H9 (cell line): ENCODE results near the gene CCDC63. TPM values are rescaled to one million over a fixed set of nuclear protein-coding genes. Genes with fewer than 3 reads are reported as not detected.
A peak's percentile ranks its signal among the peaks of the same experiment; 100 is the strongest.

ENCODE experiments used
- DNase-seq: peaks from one replicate; pipeline ENCODE4 v3.0.0-alpha.2; 2017
- H2AFZ ChIP-seq: one replicate; pipeline ENCODE4 v1.6.1; 2013; ENCODE audit warnings: mild to moderate bottlenecking, low read length, control low read depth, moderate library complexity
- H2AK5ac ChIP-seq: 2 replicates; pipeline ENCODE4 v1.6.1; 2013; ENCODE audit warnings: low read length, control low read depth, mixed read lengths; ENCODE audit not compliant: insufficient read length
- H2BK120ac ChIP-seq: one replicate; pipeline ENCODE4 v1.6.1; 2013; ENCODE audit warnings: low read depth, mild to moderate bottlenecking, low read length, control low read depth, inconsistent platforms; ENCODE audit not compliant: poor library complexity, severe bottlenecking
- H2BK12ac ChIP-seq: 2 replicates; pipeline ENCODE4 v1.6.1; 2013; ENCODE audit warnings: low read length, control low read depth, mixed read lengths, low read depth; ENCODE audit not compliant: insufficient read length
- H2BK15ac ChIP-seq: 2 replicates; pipeline ENCODE4 v1.6.1; 2013; ENCODE audit warnings: low read depth, low read length, control low read depth
- H2BK20ac ChIP-seq: one replicate; pipeline ENCODE4 v1.6.1; 2013; ENCODE audit warnings: low read depth, mild to moderate bottlenecking, low read length, control low read depth, inconsistent platforms; ENCODE audit not compliant: poor library complexity, severe bottlenecking
- H2BK5ac ChIP-seq: 2 replicates; pipeline ENCODE4 v1.6.1; 2013; ENCODE audit warnings: low read length, control low read depth, mixed read lengths; ENCODE audit not compliant: insufficient read length
- H3K14ac ChIP-seq: 2 replicates; pipeline ENCODE4 v1.6.1; 2013; ENCODE audit warnings: low read length, control low read depth; ENCODE audit not compliant: insufficient read depth
- H3K18ac ChIP-seq: 2 replicates; pipeline ENCODE4 v1.6.1; 2013; ENCODE audit warnings: low read depth, mild to moderate bottlenecking, mixed read lengths, low read length, control low read depth; ENCODE audit not compliant: insufficient read length
- H3K23ac ChIP-seq: 2 replicates; pipeline ENCODE4 v1.6.1; 2013; ENCODE audit warnings: low read length, control low read depth, mixed read lengths, low read depth; ENCODE audit not compliant: insufficient read length
- H3K23me2 ChIP-seq: 2 replicates; pipeline ENCODE4 v1.6.1; 2013; ENCODE audit warnings: low read depth, mild to moderate bottlenecking, mixed read lengths, low read length, control low read depth; ENCODE audit not compliant: insufficient read length, poor library complexity, severe bottlenecking
- H3K27ac ChIP-seq: 2 replicates; pipeline ENCODE4 v1.5.1; 2013; ENCODE audit warnings: low read length, control low read depth, mixed read lengths, low read depth; ENCODE audit not compliant: insufficient read length
- H3K27me3 ChIP-seq: 2 replicates; pipeline ENCODE4 v1.6.1; 2013; ENCODE audit warnings: low read length, control low read depth, inconsistent platforms; ENCODE audit not compliant: insufficient read depth
- H3K4ac ChIP-seq: 2 replicates; pipeline ENCODE4 v1.6.1; 2013; ENCODE audit warnings: low read depth, mild to moderate bottlenecking, control low read depth, inconsistent platforms, low read length, moderate library complexity
- H3K4me1 ChIP-seq: 2 replicates; pipeline ENCODE4 v1.6.1; 2013; ENCODE audit warnings: low read length, control low read depth, inconsistent platforms; ENCODE audit not compliant: insufficient read depth
- H3K4me2 ChIP-seq: 2 replicates; pipeline ENCODE4 v1.6.1; 2013; ENCODE audit warnings: low read length, control low read depth, mixed read lengths; ENCODE audit not compliant: insufficient read length, insufficient read depth
- H3K56ac ChIP-seq: 2 replicates; pipeline ENCODE4 v1.6.1; 2013; ENCODE audit warnings: low read depth, mild to moderate bottlenecking, mixed read lengths, low read length, control low read depth; ENCODE audit not compliant: insufficient read length
- H3K79me1 ChIP-seq: 2 replicates; pipeline ENCODE4 v1.6.1; 2013; ENCODE audit warnings: low read depth, mild to moderate bottlenecking, moderate library complexity, low read length, control low read depth, inconsistent platforms; ENCODE audit not compliant: insufficient read depth, poor library complexity, severe bottlenecking
- H3K79me2 ChIP-seq: 2 replicates; pipeline ENCODE4 v1.6.1; 2013; ENCODE audit warnings: low read length, control low read depth, inconsistent platforms; ENCODE audit not compliant: insufficient read depth
- H3K9ac ChIP-seq: 2 replicates; pipeline ENCODE4 v1.6.1; 2013; ENCODE audit warnings: low read length, control low read depth, mixed read lengths; ENCODE audit not compliant: insufficient read length; ENCODE audit errors: extremely low read depth
- H3K9me3 ChIP-seq: one replicate; pipeline ENCODE4 v1.6.1; 2013; ENCODE audit warnings: low read depth, low read length, inconsistent platforms; ENCODE audit not compliant: control insufficient read depth
- H3T11ph ChIP-seq: one replicate; pipeline ENCODE4 v1.6.1; 2013; ENCODE audit warnings: mild to moderate bottlenecking, low read length, control low read depth, inconsistent platforms
- H4K20me1 ChIP-seq: one replicate; pipeline ENCODE4 v1.6.1; 2013; ENCODE audit not compliant: control insufficient read depth, insufficient read length, insufficient read depth
- H4K5ac ChIP-seq: 2 replicates; pipeline ENCODE4 v1.6.1; 2013; ENCODE audit warnings: low read depth, mild to moderate bottlenecking, mixed read lengths, low read length, control low read depth; ENCODE audit not compliant: insufficient read length
- H4K8ac ChIP-seq: replicated peaks from 2 replicates; pipeline ENCODE4 v1.6.1; 2013; ENCODE audit warnings: low read length, control low read depth, mixed read lengths, low read depth; ENCODE audit not compliant: insufficient read length
- H4K91ac ChIP-seq: 2 replicates; pipeline ENCODE4 v1.6.1; 2013; ENCODE audit warnings: low read depth, mild to moderate bottlenecking, moderate library complexity, mixed read lengths, low read length, control low read depth; ENCODE audit not compliant: insufficient read length
- H3K27ac Mint-ChIP-seq, 3 experiments: 2 replicates in 2 of 3; 3 replicates in 1 of 3; pipeline ENCODE4 v1.8.0; 2020 to 2021; ENCODE audit warnings: mixed read lengths in 3 of 3, mild to moderate bottlenecking in 1 of 3, moderate library complexity in 1 of 3
- H3K27me3 Mint-ChIP-seq: 2 replicates; pipeline ENCODE4 v1.8.0; 2021; ENCODE audit warnings: low read depth, mild to moderate bottlenecking, moderate library complexity, mixed read lengths
- H3K36me3 Mint-ChIP-seq, 3 experiments: 2 replicates in 2 of 3; 3 replicates in 1 of 3; pipeline ENCODE4 v1.8.0; 2020 to 2021; ENCODE audit warnings: low read depth in 3 of 3, mixed read lengths in 3 of 3; ENCODE audit not compliant: insufficient read depth in 1 of 3
- H3K4me1 Mint-ChIP-seq, 2 experiments: 2 replicates each; pipeline ENCODE4 v1.8.0; 2020; ENCODE audit warnings: mixed read lengths in 2 of 2
- H3K4me3 Mint-ChIP-seq, 2 experiments: 2 replicates in 1 of 2; 3 replicates in 1 of 2; pipeline ENCODE4 v1.8.0; 2020 to 2021; ENCODE audit warnings: mild to moderate bottlenecking in 2 of 2, mixed read lengths in 2 of 2, moderate library complexity in 1 of 2
- H3K9me3 Mint-ChIP-seq, 2 experiments: 2 replicates in 1 of 2; 3 replicates in 1 of 2; pipeline ENCODE4 v1.8.0; 2020; ENCODE audit warnings: mild to moderate bottlenecking in 2 of 2, mixed read lengths in 2 of 2, moderate library complexity in 1 of 2
- CTCF ChIP-seq: fragments of 200-600 bp; sonication (generic); conservative IDR thresholded peaks from 3 replicates; pipeline ENCODE4 v1.8.0; 2021; ENCODE audit warnings: antibody characterized with exemption, mild to moderate bottlenecking
- WGBS: extraction: QIAGEN DNeasy Blood & Tissue Kit; methylation state at CpG from one replicate; pipeline ENCODE4 v1.1.7; 2013; ENCODE audit warnings: missing lambda C conversion rate, low lambda C conversion rate, mixed read lengths; ENCODE audit not compliant: insufficient read length; ENCODE audit errors: extremely low coverage; 5-methylcytosine and 5-hydroxymethylcytosine counted together
- total RNA-seq: library from RNA; stranded (reverse); gene quantifications from 2 replicates; pipeline ENCODE4 v1.2.1, GENCODE V29; 2021

The CCDC63 gene
- total RNA-seq, 1 experiment from 2014 or later, result 0.77 TPM

GRCh38 chr12:110862329-110862728, 15.5 kb downstream of the CCDC63 start:
- H4K91ac ChIP-seq, result no peak overlapping the region
- no peaks in the 10 kb centered on the region for H3K79me1 ChIP-seq
- Mint-ChIP-seq H3K9me3 (no peaks in the 10 kb centered on the region; a peak in 1 of 5 replicates), H3K27ac (peak overlapping the region in 2 of 3 experiments; percentile 46 to 99; a peak in 4 of 7 replicates), H3K36me3 (no peaks in the 10 kb centered on the region; a peak in 1 of 7 replicates), H3K4me1 (peaks cover 40 to 53% of the 10 kb centered on the region in 2 experiments), H3K27me3 (peaks cover 3% of the 10 kb centered on the region), H3K4me3 (no peak overlapping the region)
- H3K4me1 ChIP-seq, result peaks cover 7% of the 10 kb centered on the region; the same call in 1 of the 2 replicates
- no peak overlapping the region for H3K56ac ChIP-seq
- no peak overlapping the region for H4K5ac ChIP-seq
- no peak overlapping the region for H3K18ac ChIP-seq
- H2AK5ac ChIP-seq, result no peak overlapping the region
- no peak overlapping the region for H2BK20ac ChIP-seq
- H2BK15ac ChIP-seq, result no peak overlapping the region
- WGBS, result no CpG with 5 or more reads among the region's 9 CpGs
- H2AFZ ChIP-seq, result no peak overlapping the region
- H3K9me3 ChIP-seq, result no peaks in the 10 kb centered on the region
- no peaks in the 10 kb centered on the region for H4K20me1 ChIP-seq
- H3K23ac ChIP-seq, result no peak overlapping the region
- H3K27ac ChIP-seq, result no peak overlapping the region
- H3K4me2 ChIP-seq, result no peak overlapping the region
- no peaks in the 10 kb centered on the region for H3K23me2 ChIP-seq
- no peaks in the 10 kb centered on the region for H3K27me3 ChIP-seq
- H3K79me2 ChIP-seq, result no peaks in the 10 kb centered on the region
- H3K4ac ChIP-seq, result no peak overlapping the region
- DNase-seq, result no peak
- no peak overlapping the region for H3T11ph ChIP-seq
- no peak overlapping the region for H2BK12ac ChIP-seq
- no peak for TF ChIP-seq CTCF
- no peak overlapping the region for H3K14ac ChIP-seq
- no peak overlapping the region for H2BK5ac ChIP-seq
- H4K8ac ChIP-seq, result no peak overlapping the region
- H3K9ac ChIP-seq, result no peak overlapping the region
- no peak overlapping the region for H2BK120ac ChIP-seq
